KOPT-K1 (cell line): ENCODE results near the gene RBM23.

Experiments used
- H3K27ac ChIP-seq: fragments of 200-600 bp; sonication (generic); 2 replicates; pipeline ENCODE4 v1.5.1; 2016; ENCODE audit warnings: antibody characterized with exemption, mild to moderate bottlenecking, low read depth, low read length; ENCODE audit not compliant: poor library complexity, severe bottlenecking
- H3K36me3 ChIP-seq: fragments of 200-600 bp; sonication (generic); 2 replicates; pipeline ENCODE4 v1.5.1; 2017; ENCODE audit warnings: antibody characterized with exemption, mild to moderate bottlenecking, low read length, moderate library complexity; ENCODE audit not compliant: insufficient read depth
- H3K9me3 ChIP-seq: fragments of 200-600 bp; sonication (generic); 2 replicates; pipeline ENCODE4 v1.5.1; 2017; ENCODE audit warnings: antibody characterized with exemption, low read length, mild to moderate bottlenecking; ENCODE audit not compliant: insufficient read depth, poor library complexity, severe bottlenecking

The RBM23 gene

GRCh38 chr14:22900081-22900799 lies 18.7 kb downstream of the RBM23 start:
- H3K27ac ChIP-seq: no peak overlapping the region
- H3K36me3 ChIP-seq: peaks cover 76% of the 10 kb centered on the region
- H3K9me3 ChIP-seq: no peaks in the 10 kb centered on the region

GRCh38 chr14:22898302-22899090 lies 20.5 kb downstream of the RBM23 start:
- peaks cover 59% of the 10 kb centered on the region for H3K36me3 ChIP-seq
- no peaks in the 10 kb centered on the region for H3K9me3 ChIP-seq
- no peak overlapping the region for H3K27ac ChIP-seq

GRCh38 chr14:22897357-22897756 lies 21.6 kb downstream of the RBM23 start:
- Histone ChIP-seq H3K36me3 (peaks cover 47% of the 10 kb centered on the region), H3K27ac (no peak overlapping the region), H3K9me3 (no peaks in the 10 kb centered on the region)

- H3K27ac ChIP-seq: no peak overlapping the region
- H3K9me3 ChIP-seq: no peaks in the 10 kb centered on the region
- H3K36me3 ChIP-seq: peaks cover 41% of the 10 kb centered on the region
Observed at GRCh38 chr14:22896760-22897159, 22.2 kb downstream of the RBM23 start.

- H3K27ac ChIP-seq: no peak overlapping the region
- no peaks in the 10 kb centered on the region for H3K9me3 ChIP-seq
- H3K36me3 ChIP-seq: peaks cover 37% of the 10 kb centered on the region
Observed at GRCh38 chr14:22896356-22896755, 22.6 kb downstream of the RBM23 start.

- peaks cover 28% of the 10 kb centered on the region; the same call in 1 of the 2 replicates for H3K36me3 ChIP-seq
- H3K9me3 ChIP-seq: no peaks in the 10 kb centered on the region
- H3K27ac ChIP-seq: no peak overlapping the region
Observed at GRCh38 chr14:22895402-22895801, 23.5 kb downstream of the RBM23 start.

GRCh38 chr14:22893706-22894105 lies 25.2 kb downstream of the RBM23 start:
- Histone ChIP-seq H3K27ac (no peak overlapping the region), H3K9me3 (no peaks in the 10 kb centered on the region), H3K36me3 (peaks cover 11% of the 10 kb centered on the region; the same call in 1 of the 2 replicates)

- H3K36me3 ChIP-seq: no peaks in the 10 kb centered on the region
- H3K9me3 ChIP-seq: no peaks in the 10 kb centered on the region
- H3K27ac ChIP-seq: no peak overlapping the region
Observed at GRCh38 chr14:22892488-22892887, 26.5 kb downstream of the RBM23 start.

- no peaks in the 10 kb centered on the region for H3K36me3 ChIP-seq
- no peaks in the 10 kb centered on the region for H3K9me3 ChIP-seq
- H3K27ac ChIP-seq: no peak overlapping the region
Observed at GRCh38 chr14:22890416-22890815, 28.5 kb downstream of the RBM23 start.

GRCh38 chr14:22888662-22889061 lies 30.3 kb downstream of the RBM23 start:
- H3K27ac ChIP-seq: no peak overlapping the region
- no peaks in the 10 kb centered on the region for H3K9me3 ChIP-seq
- no peaks in the 10 kb centered on the region for H3K36me3 ChIP-seq

GRCh38 chr14:22887990-22888378 lies 31.0 kb downstream of the RBM23 start:
- Histone ChIP-seq H3K36me3 (no peaks in the 10 kb centered on the region), H3K27ac (no peak overlapping the region), H3K9me3 (no peaks in the 10 kb centered on the region)

GRCh38 chr14:22887260-22887989 lies 31.5 kb downstream of the RBM23 start:
- Histone ChIP-seq H3K36me3 (no peaks in the 10 kb centered on the region), H3K9me3 (no peaks in the 10 kb centered on the region), H3K27ac (no peak overlapping the region)

GRCh38 chr14:22886500-22887259 lies 32.3 kb downstream of the RBM23 start:
- Histone ChIP-seq H3K9me3 (no peaks in the 10 kb centered on the region), H3K27ac (no peak overlapping the region), H3K36me3 (no peaks in the 10 kb centered on the region)

- no peaks in the 10 kb centered on the region for H3K36me3 ChIP-seq
- H3K9me3 ChIP-seq: no peaks in the 10 kb centered on the region
- H3K27ac ChIP-seq: no peak overlapping the region
Observed at GRCh38 chr14:22885975-22886374, 33.0 kb downstream of the RBM23 start.
